Measurements from ENCODE around the gene TPRX1. TPM values are rescaled to one million over a fixed set of nuclear protein-coding genes. Genes with fewer than 3 reads are reported as not detected.

The TPRX1 gene
- total RNA-seq, 2 experiments from 2014 or later = not detected

DNA sequence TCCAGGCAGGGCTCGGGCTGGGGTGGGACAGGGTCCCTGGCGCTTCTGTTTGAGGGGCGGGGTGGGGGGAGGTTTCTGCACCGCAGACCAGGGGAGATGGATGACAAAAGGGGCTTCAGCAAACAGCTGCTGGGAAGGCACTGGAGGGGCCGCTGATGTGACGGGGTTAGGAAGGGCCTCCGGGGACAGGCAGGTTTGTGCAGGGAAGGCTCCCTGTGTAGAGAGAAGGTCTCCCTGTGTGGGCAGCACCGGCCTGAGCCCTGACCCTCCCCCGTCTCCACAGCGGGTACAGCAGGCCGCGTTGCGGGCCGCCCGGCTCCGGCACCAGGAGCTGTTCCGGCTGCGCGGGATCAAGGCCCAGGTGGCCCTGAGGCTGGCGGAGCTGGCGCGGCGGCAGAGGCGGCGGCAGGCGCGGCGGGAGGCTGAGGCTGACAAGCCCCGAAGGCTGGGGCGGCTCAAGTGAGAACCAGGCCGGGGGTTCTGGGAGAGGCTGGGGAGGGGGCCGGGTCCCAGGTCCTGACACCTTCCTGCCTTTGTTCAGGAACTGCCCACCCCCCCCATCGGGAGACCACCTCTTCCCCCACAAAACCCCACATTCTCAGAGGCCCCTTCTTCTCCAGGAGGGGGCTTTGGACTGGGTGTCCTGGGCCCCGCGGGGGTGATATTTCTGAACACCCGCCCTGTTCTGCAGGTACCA, 49.1 kb downstream of the TPRX1 start:
- Mint-ChIP-seq H3K27me3 (no peaks in the 10 kb centered on the region), H3K4me3 (no peak overlapping the region), H3K36me3 (ENCODE audit: low read depth) (peaks cover 76% of the 10 kb centered on the region), H3K9me3 (no peaks in the 10 kb centered on the region), H3K27ac (no peak overlapping the region), H3K4me1 (ENCODE audit: low read depth) (peaks cover 19% of the 10 kb centered on the region)
- CTCF ChIA-PET = no interaction called here
- intact Hi-C loops (cut with DNase I, micrococcal nuclease) = no loop called here
- Histone ChIP-seq H3K27ac (ENCODE audit: low read depth in 1 of 2, low read length in 2 of 2) (no peak overlapping the region), H3K4me1 (ENCODE audit: insufficient read depth, low read length) (peaks cover 11% of the 10 kb centered on the region), H3K4me3 (ENCODE audit: low read length) (no peak overlapping the region), H3K9me3 (ENCODE audit: control insufficient read depth in 1 of 2, insufficient read depth in 1 of 2, low read length in 2 of 2) (no peaks in the 10 kb centered on the region), H3K27me3 (ENCODE audit: control insufficient read depth in 1 of 2, insufficient read depth in 2 of 2, low read length in 2 of 2) (no peaks in the 10 kb centered on the region), H3K36me3 (ENCODE audit: insufficient read depth, low read length) (peaks cover 79% of the 10 kb centered on the region)
- TF ChIP-seq, protein P1, sequence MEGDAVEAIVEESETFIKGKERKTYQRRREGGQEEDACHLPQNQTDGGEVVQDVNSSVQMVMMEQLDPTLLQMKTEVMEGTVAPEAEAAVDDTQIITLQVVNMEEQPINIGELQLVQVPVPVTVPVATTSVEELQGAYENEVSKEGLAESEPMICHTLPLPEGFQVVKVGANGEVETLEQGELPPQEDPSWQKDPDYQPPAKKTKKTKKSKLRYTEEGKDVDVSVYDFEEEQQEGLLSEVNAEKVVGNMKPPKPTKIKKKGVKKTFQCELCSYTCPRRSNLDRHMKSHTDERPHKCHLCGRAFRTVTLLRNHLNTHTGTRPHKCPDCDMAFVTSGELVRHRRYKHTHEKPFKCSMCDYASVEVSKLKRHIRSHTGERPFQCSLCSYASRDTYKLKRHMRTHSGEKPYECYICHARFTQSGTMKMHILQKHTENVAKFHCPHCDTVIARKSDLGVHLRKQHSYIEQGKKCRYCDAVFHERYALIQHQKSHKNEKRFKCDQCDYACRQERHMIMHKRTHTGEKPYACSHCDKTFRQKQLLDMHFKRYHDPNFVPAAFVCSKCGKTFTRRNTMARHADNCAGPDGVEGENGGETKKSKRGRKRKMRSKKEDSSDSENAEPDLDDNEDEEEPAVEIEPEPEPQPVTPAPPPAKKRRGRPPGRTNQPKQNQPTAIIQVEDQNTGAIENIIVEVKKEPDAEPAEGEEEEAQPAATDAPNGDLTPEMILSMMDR (IDR thresholded peaks at IDR 0.05) = no peak
- POLR2A ChIA-PET = interaction anchor here (1.1 kb wide), 1 partner anchor 10 kb away, joined by 3 read pairs; the partner anchor contains the start of gene NOP53
- DNase-seq (peak in 1 of 14 experiments; percentile 27), ATAC-seq (ENCODE audit: poor library complexity) (no peak)

- no peaks in the 10 kb centered on the region for H3K27me3 Mint-ChIP-seq
- H3K36me3 Mint-ChIP-seq (ENCODE audit: low read depth) = peaks cover 83% of the 10 kb centered on the region
- H3K27ac Mint-ChIP-seq = peak overlapping the region; percentile 60
- peaks cover 22% of the 10 kb centered on the region for H3K4me1 Mint-ChIP-seq (ENCODE audit: low read depth)
- ChIA-PET CTCF (no interaction called here), POLR2A (no interaction called here)
- Histone ChIP-seq H3K36me3 (ENCODE audit: insufficient read depth, low read length) (peaks cover 87% of the 10 kb centered on the region), H3K27ac (ENCODE audit: low read depth in 1 of 2, low read length in 2 of 2) (no peak overlapping the region), H3K4me3 (ENCODE audit: low read length) (no peak overlapping the region), H3K4me1 (ENCODE audit: insufficient read depth, low read length) (peaks cover 16% of the 10 kb centered on the region), H3K27me3 (ENCODE audit: control insufficient read depth in 1 of 2, insufficient read depth in 2 of 2, low read length in 2 of 2) (no peaks in the 10 kb centered on the region), H3K9me3 (ENCODE audit: control insufficient read depth in 1 of 2, insufficient read depth in 1 of 2, low read length in 2 of 2) (no peaks in the 10 kb centered on the region)
- no peaks in the 10 kb centered on the region for H3K9me3 Mint-ChIP-seq
- ATAC-seq (ENCODE audit: poor library complexity) (no peak), DNase-seq (no peak)
- intact Hi-C loops (cut with DNase I, micrococcal nuclease) = no loop called here
- TF ChIP-seq, protein P1 (IDR thresholded peaks at IDR 0.05) = no peak
- no peak overlapping the region for H3K4me3 Mint-ChIP-seq
These were observed 49.9 kb downstream of the TPRX1 start for GRCh38 chr19:47754206-47755064.

DNA sequence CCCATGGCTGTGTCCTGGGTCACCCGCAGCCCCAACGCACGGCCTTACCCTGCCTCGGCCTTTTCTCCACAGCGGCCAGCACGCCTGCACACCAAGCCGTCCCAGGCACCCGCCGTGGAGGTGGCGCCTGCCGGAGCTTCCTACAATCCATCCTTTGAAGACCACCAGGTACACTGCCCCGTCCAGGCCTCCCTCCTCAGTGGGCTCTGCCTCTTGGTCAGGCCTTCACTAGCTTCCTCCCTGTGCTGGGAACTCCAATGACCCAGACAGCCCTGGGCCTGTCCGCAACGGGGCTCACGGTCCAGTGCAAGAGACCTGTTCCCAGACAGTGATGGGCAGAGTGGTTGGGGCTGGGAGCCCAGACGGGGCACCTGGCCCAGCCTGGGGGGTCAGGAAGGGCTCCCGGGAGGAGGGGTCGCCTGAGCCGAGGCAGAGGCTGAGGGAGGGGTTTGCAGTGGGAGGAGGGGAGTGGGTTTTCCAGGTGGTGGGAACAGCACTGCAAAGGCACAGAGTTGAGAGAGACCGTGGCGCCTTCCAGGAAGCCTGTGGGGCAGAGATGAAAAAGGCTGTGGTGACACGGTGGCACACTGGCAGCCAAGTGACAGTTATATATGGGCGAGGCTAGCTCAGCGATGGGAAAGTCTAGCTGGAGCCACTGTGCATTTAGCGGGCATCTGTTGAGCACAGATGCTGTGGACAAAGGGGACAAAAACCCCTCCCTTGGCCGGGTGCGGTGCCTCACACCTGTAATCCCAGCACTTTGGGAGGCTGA, 51.7 kb downstream of the TPRX1 start:
- H3K9me3 ChIP-seq (ENCODE audit: control insufficient read depth in 1 of 2, insufficient read depth in 1 of 2, low read length in 2 of 2) = no peaks in the 10 kb centered on the region
- ChIA-PET POLR2A (interaction anchor here (0.6 to 0.7 kb wide), 2 partner anchors 142 to 1029 kb away, joined by 3 to 6 read pairs; no protein-coding TSS in a partner anchor), CTCF (no interaction called here)
- H3K27me3 Mint-ChIP-seq = no peaks in the 10 kb centered on the region
- no peak overlapping the region for H3K4me3 ChIP-seq (ENCODE audit: low read length)
- no peaks in the 10 kb centered on the region for H3K27me3 ChIP-seq (ENCODE audit: control insufficient read depth in 1 of 2, insufficient read depth in 2 of 2, low read length in 2 of 2)
- TF ChIP-seq, protein P1 (IDR thresholded peaks at IDR 0.05) = no peak
- peak overlapping the region; percentile 51 for H3K4me3 Mint-ChIP-seq
- H3K9me3 Mint-ChIP-seq = no peaks in the 10 kb centered on the region
- H3K27ac Mint-ChIP-seq = peak overlapping the region; percentile 60
- intact Hi-C loops (cut with DNase I, micrococcal nuclease) = no loop called here
- no peak for DNase-seq
- no peak overlapping the region for H3K27ac ChIP-seq (ENCODE audit: low read depth in 1 of 2, low read length in 2 of 2)
- peaks cover 33% of the 10 kb centered on the region for H3K4me1 ChIP-seq (ENCODE audit: insufficient read depth, low read length)
- H3K4me1 Mint-ChIP-seq (ENCODE audit: low read depth) = peaks cover 38% of the 10 kb centered on the region
- H3K36me3 Mint-ChIP-seq (ENCODE audit: low read depth) = peaks cover 81% of the 10 kb centered on the region
- H3K36me3 ChIP-seq (ENCODE audit: insufficient read depth, low read length) = peaks cover 93% of the 10 kb centered on the region
- ATAC-seq (ENCODE audit: poor library complexity) = peak; percentile 62

Measured in CD4-positive, alpha-beta T cell (primary cell).